ENCODE results near the gene DGUOK.

DNA sequence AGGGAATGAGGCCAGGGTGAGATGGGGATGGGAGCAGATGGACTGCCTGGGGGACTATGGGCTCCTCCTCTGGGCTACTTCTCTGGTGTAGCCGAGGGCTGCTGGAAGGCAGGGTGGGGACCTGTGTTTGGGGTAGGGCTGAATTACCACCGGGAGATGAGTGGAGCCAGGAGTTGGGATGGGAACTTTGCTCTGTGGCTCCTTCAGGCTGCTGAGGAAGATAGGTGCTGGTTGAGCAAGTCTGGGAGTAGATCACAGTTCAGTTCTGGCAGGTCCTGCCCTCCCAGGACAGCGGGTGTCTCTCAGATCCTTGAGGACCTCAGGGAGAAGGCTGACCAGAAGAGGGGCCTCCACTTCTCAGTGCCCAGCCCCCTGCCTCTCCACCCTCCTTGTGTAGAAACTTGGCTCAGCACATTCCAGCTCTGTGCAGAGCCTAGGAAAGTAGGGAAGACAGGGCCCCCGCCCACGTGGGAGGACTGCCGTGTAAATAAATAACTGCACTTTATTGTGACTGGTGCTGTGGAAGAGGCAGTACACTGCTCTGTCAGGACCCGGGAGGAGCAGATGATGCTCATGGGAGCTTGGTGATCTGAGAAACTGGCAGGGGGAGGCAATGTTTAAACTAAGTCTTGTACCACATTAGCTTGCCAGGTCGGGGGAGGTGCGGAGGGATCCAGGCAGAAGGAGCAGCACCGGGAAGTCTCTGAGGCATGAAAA, 73.4 kb downstream of the DGUOK start:
- TF ChIP-seq, protein P1, sequence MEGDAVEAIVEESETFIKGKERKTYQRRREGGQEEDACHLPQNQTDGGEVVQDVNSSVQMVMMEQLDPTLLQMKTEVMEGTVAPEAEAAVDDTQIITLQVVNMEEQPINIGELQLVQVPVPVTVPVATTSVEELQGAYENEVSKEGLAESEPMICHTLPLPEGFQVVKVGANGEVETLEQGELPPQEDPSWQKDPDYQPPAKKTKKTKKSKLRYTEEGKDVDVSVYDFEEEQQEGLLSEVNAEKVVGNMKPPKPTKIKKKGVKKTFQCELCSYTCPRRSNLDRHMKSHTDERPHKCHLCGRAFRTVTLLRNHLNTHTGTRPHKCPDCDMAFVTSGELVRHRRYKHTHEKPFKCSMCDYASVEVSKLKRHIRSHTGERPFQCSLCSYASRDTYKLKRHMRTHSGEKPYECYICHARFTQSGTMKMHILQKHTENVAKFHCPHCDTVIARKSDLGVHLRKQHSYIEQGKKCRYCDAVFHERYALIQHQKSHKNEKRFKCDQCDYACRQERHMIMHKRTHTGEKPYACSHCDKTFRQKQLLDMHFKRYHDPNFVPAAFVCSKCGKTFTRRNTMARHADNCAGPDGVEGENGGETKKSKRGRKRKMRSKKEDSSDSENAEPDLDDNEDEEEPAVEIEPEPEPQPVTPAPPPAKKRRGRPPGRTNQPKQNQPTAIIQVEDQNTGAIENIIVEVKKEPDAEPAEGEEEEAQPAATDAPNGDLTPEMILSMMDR (IDR thresholded peaks at IDR 0.05; ENCODE audit: poor library complexity, severe bottlenecking) = no peak
- no peak for TF ChIP-seq EZH2 (IDR thresholded peaks at IDR 0.05; ENCODE audit: borderline replicate concordance, insufficient read depth, low read length, poor library complexity, severe bottlenecking)
- TF ChIP-seq POLR2AphosphoS5 (IDR thresholded peaks at IDR 0.05) = no peak
- no peak for TF ChIP-seq EP300 (conservative IDR thresholded peaks at IDR 0.05; ENCODE audit: poor library complexity, severe bottlenecking)
- TF ChIP-seq REST (IDR thresholded peaks at IDR 0.05; ENCODE audit: borderline replicate concordance) = no peak
- TF ChIP-seq RAD21 (conservative IDR thresholded peaks at IDR 0.05) = no peak
- peak; percentile 19 for TF ChIP-seq MXI1 (conservative IDR thresholded peaks at IDR 0.05; ENCODE audit: poor library complexity, severe bottlenecking)
- TF ChIP-seq TAF1 (IDR thresholded peaks at IDR 0.05; ENCODE audit: low read depth) = peak; percentile 29

Measured in neural cell (in vitro differentiated cells).